Raji (cell line): Measurements from ENCODE around the gene SHCBP1.

Experiments
- POLR2A ChIP-seq: IDR thresholded peaks from 2 replicates; pipeline ENCODE4 v1.6.1; 2011; ENCODE audit warnings: low read depth, low read length, control low read depth; ENCODE audit not compliant: insufficient read depth

The SHCBP1 gene

DNA sequence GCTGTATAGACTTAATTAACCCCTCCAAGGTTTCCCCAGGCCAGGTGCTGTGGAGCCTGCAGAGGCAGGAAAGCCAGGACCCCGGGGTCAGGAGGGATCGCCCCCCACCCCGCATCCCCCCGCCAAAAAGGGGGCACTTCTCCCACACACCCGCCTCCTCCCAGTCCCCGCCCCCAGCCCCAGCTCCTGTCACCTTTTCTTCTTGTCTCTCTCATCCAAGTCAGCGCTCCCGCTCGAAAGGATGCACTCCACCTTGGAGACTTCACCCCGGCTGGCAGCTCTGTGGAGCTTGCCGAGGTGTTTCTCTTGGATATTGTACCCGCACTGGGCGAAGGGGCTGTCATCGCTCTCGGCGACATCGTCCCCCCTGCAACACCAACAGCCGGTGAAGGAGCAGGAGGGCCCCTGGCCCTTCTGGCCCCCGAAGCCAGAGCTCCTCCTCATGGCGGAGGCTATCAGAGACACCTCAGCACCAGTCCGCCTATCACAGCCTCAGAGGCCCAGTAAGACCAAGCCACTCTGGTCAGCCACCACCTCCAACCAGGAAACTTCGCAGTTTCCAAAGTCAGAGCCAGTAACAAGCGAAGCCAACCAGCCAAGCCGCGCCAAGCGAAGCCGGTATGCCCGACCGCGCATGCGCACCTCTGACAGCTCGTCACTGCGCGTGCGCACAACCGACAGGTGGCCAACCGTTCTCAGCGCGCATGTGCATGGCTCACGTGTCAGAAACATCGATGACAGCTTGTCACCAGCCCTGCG, 52.5 kb downstream of the SHCBP1 start:
- TF ChIP-seq POLR2A: no peak

DNA sequence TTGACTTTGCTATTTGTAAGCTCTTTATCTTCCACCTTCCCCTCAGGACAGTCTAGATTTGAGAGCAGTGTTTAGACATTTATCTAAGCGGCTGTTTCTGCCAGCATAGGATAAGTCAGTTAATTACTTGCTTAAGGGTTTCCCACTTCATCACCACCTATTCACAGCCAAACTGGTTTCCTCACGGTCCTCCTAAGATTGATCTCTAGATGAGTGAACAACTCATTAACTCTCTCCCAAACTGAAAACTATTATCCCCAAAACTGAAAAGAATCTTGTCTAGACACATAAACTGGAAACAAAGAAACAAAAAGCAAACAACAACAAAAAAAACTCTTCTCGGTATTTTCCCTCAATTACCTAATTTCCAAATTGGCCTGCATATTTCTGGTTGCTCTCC, 58.2 kb downstream of the SHCBP1 start:
- TF ChIP-seq POLR2A: no peak

DNA sequence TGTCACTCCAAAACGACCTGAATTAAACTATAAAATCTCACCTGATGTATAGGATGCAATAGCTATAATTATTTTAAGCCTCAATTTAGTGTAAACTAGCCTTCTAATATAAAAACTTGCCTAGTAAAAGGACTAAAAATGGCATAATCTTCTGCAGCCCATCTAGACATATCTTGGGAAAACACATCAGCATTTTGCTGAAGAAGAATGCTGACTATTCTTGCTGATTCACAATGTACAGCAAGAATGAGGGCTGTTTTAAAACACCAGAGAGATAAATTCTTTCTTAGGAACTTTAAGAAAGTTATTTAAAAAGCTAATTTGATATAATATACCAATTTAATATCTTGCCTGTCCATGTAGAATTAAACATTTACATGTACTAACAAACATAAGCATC, 63.2 kb downstream of the SHCBP1 start:
- no peak for TF ChIP-seq POLR2A

DNA sequence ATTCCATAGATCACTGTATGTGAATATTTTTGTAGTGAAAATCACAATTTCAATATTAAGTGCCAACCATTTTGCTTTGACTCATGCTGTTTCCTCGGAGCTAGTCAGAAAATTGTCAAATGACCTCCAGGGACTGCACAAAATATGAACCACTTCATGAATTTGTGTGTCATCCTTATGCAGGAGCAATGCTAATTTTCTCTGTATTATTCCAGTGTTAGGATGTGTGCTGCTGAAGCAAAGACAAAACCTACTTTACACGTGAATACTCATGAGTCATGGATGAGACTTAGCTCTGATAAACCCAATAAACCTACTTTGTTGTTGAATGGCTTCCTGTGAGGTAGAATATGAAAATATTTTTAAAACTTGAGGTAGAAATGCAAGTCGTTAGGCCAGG, 65.2 kb downstream of the SHCBP1 start:
- no peak for TF ChIP-seq POLR2A

DNA sequence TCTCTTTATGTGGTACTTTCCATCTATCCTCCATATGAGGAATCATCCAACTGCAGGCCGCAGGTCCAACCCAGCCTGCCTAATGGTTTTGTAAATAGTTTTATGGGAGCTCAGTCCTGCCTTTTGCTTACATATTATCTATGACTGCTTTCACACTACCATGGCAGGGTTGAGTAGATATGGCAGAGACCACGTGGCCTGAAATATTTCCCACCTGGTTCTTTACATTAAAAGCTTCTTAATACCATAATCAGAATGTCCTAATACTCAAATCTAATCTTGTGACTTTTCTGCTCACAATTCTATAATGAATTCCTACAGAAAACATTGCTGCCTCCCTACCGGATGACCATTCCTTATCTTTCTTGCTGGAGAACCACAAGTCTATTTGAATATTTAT, 71.7 kb downstream of the SHCBP1 start:
- TF ChIP-seq POLR2A: no peak
